ENCODE data around the gene FABP6. TPM values are rescaled to one million over a fixed set of nuclear protein-coding genes. Genes with fewer than 3 reads are reported as not detected.
"Not testable (repeated sequence)": the region's sequence is repeated elsewhere in the genome, so short reads cannot be mapped to it uniquely, and the experiment has no call there.

Gene FABP6, protein sequence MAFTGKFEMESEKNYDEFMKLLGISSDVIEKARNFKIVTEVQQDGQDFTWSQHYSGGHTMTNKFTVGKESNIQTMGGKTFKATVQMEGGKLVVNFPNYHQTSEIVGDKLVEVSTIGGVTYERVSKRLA
- total RNA-seq (2014; rRNA removed; shearing (Covaris generic)) = 0.20 and 0.43 TPM in 2 replicates

DNA sequence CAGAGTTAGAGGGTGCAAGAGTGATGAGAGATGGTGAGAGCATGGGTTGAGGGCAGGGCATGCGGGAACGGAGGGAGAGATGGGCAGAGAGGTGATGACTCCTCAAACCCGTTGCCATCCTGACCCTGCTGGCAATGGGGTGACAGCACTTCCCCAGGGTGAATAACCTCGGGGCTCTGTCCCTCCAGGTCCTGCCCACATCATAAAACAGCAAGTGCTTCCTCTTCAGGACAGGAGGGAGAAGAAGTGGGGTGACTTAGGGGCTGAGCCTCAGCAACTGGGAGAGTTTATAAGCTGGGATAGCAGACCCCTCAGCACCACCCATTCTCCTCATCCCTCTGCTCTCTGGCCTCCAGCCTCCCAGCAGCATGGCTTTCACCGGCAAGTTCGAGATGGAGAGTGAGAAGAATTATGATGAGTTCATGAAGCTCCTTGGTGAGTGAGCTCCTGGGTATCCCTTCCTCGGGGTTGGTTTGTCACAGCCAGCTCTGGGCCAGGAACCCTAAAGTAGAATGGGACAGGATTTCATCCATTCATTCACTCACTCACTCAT is at the start of gene FABP6:
TSS of gene FABP6 (plus strand) at position 317 of the 553 bp plus-strand sequence. CDS start at position 369, 52 bp downstream.
- H3K9me3 ChIP-seq (replicated peaks) = no peaks in the 10 kb centered on the region
- no peaks in the 10 kb centered on the region for H3K4me1 ChIP-seq
- H3K36me3 ChIP-seq = no peaks in the 10 kb centered on the region
- H3K27ac ChIP-seq = no peak within 1 kb of the TSS
- no peak for DNase-seq
- no peaks in the 10 kb centered on the region for H3K27me3 ChIP-seq
- no peak within 1 kb of the TSS for H3K4me3 ChIP-seq

DNA sequence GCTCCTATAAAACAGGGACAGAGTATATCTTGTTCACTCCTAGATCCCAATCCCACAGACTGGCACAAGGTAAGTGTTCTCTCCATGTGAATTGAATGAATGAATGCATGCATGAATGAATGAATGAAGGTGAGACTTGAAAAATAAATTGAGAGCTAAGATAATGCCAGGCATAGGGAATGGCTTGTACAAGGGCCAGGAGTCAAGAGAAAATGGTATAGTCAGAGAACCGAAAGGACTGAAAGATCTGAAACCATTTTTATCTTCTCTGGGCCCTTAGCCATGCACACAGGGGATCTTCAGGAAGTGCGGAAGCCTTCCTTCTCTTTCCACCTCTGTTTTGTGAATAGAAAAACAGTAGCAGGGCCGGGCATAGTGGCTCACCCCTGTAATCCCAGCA is 48.4 kb upstream of the FABP6 start:
- Histone ChIP-seq H3K4me1 (0 out of 2 replicates have a peak, but pooled peaks cover 6% of the 10 kb centered on the region), H3K4me3 (no peak overlapping the region), H3K36me3 (no peaks in the 10 kb centered on the region), H3K27ac (no peak overlapping the region), H3K27me3 (no peaks in the 10 kb centered on the region), H3K9me3 (replicated peaks) (no peaks in the 10 kb centered on the region)
- no peak for DNase-seq

DNA sequence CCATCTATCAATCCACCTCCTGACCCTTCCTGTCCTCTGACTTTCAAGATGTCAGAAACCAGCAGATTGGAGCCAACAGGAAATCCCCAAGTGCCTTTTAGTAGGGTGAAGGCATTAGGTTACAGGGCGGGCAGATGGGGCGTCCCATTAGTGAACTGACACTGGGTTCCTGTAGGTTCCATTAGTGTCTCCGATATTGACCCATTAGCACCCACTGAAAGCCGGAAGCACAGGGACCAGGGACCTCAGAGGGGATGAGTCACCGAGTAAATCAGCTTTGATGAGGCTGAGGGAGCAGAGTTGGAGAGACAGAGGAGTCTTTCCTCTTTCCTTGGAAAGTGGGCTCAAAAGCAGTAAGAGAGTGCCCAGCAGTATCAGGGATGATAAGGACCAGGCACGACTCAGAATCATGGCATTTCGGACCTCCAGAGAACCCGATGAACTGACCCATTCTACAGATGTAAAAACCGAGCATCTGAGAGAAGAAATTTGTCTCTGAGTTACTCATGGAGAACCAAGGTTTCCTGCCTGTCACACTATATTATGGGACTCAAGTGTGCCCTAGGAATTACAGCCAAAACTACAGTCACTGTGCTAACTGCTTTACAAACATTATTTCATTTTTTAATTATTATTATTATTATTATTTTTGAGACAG is 47.2 kb upstream of the FABP6 start:
- Histone ChIP-seq H3K27ac (no peak overlapping the region), H3K4me1 (0 out of 2 replicates have a peak, but pooled peaks cover 6% of the 10 kb centered on the region), H3K36me3 (no peaks in the 10 kb centered on the region), H3K9me3 (replicated peaks) (no peaks in the 10 kb centered on the region), H3K4me3 (no peak overlapping the region), H3K27me3 (no peaks in the 10 kb centered on the region)
- DNase-seq = no peak

DNA sequence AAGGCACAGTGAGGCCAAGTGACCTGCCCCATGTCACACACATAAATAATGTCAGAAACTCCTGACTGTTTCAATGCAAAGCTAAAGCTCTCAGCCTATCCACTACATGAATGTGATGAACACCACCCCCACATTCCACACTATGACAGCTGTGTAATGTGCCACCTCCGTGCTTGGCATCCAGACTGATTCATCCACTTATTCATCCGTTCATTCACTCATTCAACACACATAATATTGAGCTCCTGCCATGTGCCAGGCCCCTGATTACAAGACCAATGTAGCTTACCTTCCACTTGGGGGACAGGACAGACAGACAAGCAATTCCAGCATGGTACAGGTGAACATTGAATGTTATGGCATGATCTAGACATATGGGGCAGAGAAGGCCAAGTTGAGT is 46.2 kb upstream of the FABP6 start:
- H3K27ac ChIP-seq = no peak overlapping the region
- no peaks in the 10 kb centered on the region for H3K27me3 ChIP-seq
- no peaks in the 10 kb centered on the region for H3K36me3 ChIP-seq
- 0 out of 2 replicates have a peak, but pooled peaks cover 10% of the 10 kb centered on the region for H3K4me1 ChIP-seq
- DNase-seq = no peak
- no peak overlapping the region for H3K4me3 ChIP-seq
- H3K9me3 ChIP-seq (replicated peaks) = no peaks in the 10 kb centered on the region

DNA sequence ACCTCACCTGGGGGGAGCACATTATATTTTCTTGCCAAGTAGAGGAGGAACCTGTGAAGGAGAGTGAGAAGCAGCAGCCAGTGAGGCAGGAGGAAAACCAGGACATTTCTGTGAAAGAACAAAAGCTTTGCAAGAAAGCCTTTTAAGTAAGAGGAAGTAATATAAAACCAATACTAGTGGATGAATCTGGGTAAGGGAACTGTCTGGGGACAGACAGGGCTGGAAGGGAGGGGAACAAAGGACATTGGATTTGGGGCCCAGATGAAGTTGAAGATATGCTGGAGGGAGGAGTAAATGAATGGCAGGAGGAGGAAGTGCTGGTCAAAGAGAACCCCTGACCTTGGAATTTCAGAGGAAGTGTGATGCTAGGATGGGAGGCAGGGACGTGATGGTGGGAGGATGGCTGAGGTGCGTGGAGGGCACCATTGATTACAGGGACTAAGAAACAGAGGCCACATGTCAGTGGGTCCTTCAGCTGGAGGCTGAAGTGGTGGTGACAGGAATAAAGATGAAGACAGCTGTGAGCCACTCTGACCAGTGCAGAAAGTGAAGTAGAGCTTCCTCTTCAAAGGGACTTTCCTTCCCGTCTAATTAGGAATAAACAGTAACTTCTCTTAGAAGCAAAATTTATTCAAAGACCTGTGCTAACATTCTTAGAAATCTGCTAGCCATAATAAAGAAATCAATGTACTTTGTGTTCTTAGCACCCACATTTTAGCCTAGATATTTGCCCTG is 43.5 kb upstream of the FABP6 start:
- no peaks in the 10 kb centered on the region for H3K9me3 ChIP-seq (replicated peaks)
- no peaks in the 10 kb centered on the region for H3K27me3 ChIP-seq
- no peak overlapping the region for H3K4me3 ChIP-seq
- H3K4me1 ChIP-seq = 0 out of 2 replicates have a peak, but pooled peaks cover 8% of the 10 kb centered on the region
- DNase-seq = no peak
- H3K36me3 ChIP-seq = no peaks in the 10 kb centered on the region
- no peak overlapping the region for H3K27ac ChIP-seq

DNA sequence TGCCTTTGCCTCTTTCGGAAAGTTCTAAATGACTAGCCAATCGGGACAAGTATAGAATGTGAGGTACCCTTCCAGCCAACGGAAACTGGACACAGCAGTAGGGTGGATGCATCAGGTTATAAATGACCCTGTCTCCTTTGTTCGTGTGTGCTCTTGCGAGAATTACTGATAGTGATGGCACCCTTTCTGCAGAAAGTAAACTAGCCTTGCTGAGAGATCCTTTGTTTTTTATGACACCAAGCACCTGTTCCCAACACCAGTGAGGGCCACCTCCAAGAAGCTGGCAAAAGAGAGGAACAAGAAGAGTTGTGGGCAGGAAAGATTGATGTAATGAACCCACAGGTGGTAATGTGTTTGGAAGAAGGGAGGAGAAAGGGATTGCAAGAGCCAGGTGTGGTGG is 42.8 kb upstream of the FABP6 start:
- Histone ChIP-seq H3K4me3 (no peak overlapping the region), H3K4me1 (0 out of 2 replicates have a peak, but pooled peaks cover 8% of the 10 kb centered on the region), H3K27ac (no peak overlapping the region), H3K27me3 (no peaks in the 10 kb centered on the region), H3K9me3 (replicated peaks) (no peaks in the 10 kb centered on the region), H3K36me3 (no peaks in the 10 kb centered on the region)
- DNase-seq = no peak

DNA sequence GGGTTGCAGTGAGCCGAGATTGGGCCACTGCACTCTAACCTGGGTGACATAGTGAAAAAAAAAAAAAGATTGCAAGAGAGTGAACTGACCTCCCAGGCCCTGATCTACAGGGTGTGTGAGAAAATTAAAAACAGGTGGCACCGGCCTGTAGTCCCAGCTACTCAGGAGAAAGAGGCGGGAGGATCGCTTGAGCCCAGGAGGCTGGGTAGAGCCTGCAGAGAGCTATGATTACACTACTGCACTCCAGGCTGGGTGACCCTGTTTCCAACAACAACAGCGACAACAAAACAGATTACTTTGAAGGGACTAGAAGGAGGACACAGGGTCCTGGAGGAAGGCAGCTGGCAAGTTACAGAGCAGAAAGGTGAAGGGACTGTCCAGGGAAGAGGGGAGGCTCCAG is 42.2 kb upstream of the FABP6 start:
- Histone ChIP-seq H3K4me3 (no peak overlapping the region), H3K9me3 (replicated peaks) (no peaks in the 10 kb centered on the region), H3K27me3 (no peaks in the 10 kb centered on the region), H3K4me1 (0 out of 2 replicates have a peak, but pooled peaks cover 8% of the 10 kb centered on the region), H3K36me3 (no peaks in the 10 kb centered on the region), H3K27ac (no peak overlapping the region)
- DNase-seq = no peak

DNA sequence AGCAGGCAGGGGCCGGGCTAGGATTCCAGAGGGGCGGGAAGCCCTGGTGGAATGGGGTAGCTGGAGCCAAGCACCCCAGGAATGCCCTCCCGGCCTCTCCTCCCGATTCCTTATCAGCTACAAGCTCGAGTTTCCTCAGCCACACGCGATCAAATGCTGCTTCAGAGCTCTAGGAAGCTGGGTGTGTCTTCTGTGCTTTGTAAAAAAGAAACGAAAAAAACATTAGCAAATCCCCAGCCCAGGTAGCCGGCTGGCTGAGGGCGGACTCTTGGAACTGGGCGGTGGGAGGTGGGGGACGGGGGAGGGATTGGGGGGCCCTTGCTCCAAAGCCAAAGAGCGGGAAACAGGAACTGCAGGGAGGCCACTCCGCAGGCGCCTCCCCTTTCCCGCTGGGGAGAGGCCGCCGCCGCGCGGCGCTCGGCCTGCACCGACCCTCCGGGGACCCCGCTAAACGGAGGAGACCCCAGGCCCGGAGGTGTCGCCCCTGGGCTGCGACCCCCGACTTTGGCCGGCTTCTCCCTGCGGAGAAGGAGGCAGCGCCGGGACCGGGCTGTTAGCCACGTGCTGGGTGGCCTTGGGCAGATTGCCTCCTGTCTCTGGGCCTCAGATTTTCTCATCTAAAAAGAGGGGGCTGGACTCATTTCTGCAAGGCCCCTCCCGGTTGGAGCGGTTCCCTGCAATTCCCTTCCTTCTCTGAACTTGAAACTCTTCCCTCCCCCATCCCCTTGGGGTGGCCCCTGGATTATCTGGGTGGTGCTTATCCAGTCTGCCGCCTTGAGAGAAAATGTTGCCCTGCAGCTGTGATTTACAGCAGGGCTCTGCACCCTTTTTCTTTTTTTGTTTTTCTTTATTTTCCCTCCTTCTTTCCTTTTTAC is 40.9 kb upstream of the FABP6 start:
- DNase-seq = peak; percentile 72 to 78
- Histone ChIP-seq H3K4me3 (peak overlapping the region; percentile 60), H3K9me3 (replicated peaks) (no peaks in the 10 kb centered on the region), H3K27ac (peak overlapping the region; percentile 57), H3K4me1 (0 out of 2 replicates have a peak, but pooled peaks cover 8% of the 10 kb centered on the region), H3K27me3 (no peaks in the 10 kb centered on the region), H3K36me3 (no peaks in the 10 kb centered on the region)

DNA sequence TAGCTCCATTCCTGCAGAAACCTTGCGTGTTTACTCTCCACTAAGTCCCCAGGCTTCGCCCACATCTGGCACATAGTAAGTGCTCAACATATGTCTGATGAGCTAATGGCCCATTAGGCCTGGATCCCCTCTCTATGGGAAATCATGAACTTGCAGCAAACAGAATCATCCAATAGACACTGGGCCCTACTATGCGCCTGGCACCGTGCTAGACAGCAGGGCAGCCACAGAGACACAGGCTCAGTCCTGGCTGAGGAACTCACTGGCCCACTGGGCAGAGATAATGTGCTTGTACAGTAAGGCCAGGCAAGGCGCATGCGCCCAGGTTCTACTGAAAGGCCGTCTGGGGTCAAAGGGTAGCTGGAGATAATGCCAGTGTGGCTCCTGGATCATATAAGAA is 36.9 kb upstream of the FABP6 start:
- Histone ChIP-seq H3K4me3 (no peak overlapping the region), H3K9me3 (replicated peaks) (no peaks in the 10 kb centered on the region), H3K27ac (no peak overlapping the region), H3K4me1 (0 out of 2 replicates have a peak, but pooled peaks cover 8% of the 10 kb centered on the region), H3K36me3 (no peaks in the 10 kb centered on the region), H3K27me3 (no peaks in the 10 kb centered on the region)
- no peak for DNase-seq

DNA sequence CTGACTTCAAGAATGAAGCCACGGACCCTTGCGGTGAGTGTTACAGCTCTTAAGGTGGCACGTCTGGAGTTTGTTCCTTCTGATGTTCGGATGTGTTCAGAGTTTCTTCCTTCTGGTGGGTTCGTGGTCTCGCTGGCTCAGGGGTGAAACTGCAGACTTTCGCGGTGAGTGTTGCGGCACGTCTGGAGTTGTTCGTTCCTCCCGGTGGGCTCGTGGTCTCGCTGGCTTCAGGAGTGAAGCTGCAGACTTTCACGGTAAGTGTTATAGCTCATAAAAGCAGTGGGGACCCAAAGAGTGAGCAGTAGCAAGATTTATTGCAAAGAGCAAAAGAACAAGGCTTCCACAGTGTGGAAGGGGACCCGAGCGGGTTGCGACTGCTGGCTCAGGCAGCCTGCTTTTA is 36.2 kb upstream of the FABP6 start:
- not testable (repeated sequence) for H3K27ac ChIP-seq; H3K4me3 ChIP-seq; H3K4me1 ChIP-seq; H3K36me3 ChIP-seq; DNase-seq; H3K9me3 ChIP-seq (replicated peaks); H3K27me3 ChIP-seq

DNA sequence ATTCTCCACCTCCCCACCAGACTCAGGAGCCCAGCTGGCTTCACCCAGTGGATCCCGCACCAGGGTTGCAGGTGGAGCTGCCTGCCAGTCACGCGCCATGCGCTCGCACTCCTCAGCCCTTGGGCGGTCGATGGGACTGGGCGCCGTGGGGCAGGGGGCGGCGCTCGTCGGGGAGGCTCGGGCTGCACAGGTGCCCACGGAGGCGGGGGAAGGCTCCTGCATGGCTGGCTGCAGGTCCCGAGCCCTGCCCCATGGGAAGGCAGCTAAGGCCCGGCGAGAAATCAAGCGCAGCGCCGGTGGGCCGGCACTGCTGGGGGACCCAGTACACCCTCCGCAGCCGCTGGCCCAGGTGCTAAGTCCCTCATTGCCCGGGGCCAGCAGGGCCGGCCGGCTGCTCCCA is 35.5 kb upstream of the FABP6 start:
- H3K27me3 ChIP-seq; H3K4me1 ChIP-seq; H3K27ac ChIP-seq; DNase-seq; H3K9me3 ChIP-seq (replicated peaks); H3K4me3 ChIP-seq; H3K36me3 ChIP-seq: not testable (repeated sequence)

DNA sequence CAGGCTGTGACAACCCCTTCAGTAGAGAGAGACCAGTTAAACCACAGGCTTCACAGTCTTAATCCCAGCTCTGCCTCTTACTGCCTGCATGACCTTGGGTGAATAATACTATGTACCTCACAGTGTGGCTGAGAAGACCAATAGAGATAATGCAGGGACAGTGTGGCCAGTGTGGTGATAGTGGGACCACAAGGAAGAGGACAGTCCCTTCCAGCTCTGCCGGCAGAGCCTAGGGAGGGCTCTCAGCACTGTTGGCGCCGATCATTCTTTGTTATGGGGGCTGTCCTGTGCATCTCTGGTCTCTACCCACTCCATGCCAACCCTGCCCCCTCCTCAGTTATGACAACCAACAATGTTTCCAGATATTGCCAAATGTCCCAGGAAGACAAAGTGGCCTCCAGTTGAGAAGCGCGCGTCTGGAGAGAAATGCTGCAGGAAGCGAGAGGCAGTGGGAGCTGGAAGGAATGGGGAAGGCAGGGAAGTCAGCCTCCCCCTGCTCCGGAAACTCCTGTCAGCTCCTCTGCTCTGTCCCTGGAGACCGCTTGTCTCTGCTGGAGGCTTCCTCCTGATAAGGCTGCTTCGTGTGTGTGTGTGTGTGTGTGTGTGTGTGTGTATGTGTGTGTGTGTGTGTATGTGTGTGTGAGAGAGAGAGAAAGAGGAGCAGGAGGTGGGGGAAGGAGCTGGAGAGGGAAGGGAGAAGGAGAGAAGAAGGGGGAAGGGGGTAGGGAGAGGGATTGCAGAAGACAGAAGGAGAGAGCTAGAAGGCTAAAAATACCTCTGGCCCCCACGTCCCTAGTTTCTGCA is 31.8 kb upstream of the FABP6 start:
- no peaks in the 10 kb centered on the region for H3K27me3 ChIP-seq
- H3K9me3 ChIP-seq (replicated peaks) = no peaks in the 10 kb centered on the region
- peaks cover 7% of the 10 kb centered on the region for H3K4me1 ChIP-seq
- no peak overlapping the region for H3K27ac ChIP-seq
- H3K36me3 ChIP-seq = no peaks in the 10 kb centered on the region
- DNase-seq = peak; percentile 26 to 43
- 0 out of 2 replicates have a peak overlapping the region, but pooled peaks have one; percentile 15 for H3K4me3 ChIP-seq

DNA sequence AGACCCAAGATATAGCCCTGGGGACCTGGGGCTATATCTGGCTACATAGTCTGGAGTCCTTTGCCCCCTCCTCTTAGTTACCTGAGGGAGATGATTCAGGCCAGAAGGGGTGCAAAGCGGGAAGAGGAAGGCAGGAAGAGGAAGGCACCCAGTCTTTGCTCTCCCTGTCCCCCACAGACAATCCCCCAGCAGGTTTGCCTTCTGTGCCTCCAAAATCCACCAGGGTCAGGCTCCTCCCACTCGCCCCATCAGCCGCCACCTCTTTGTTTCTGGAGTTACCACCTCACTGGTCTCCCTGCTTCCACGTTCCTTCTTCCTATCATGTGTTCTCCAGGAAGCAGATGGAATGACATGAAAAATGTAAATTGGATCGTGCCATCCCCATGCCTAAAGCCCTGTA is 31.2 kb upstream of the FABP6 start:
- peaks cover 7% of the 10 kb centered on the region for H3K4me1 ChIP-seq
- no peak for DNase-seq
- no peaks in the 10 kb centered on the region for H3K9me3 ChIP-seq (replicated peaks)
- H3K27me3 ChIP-seq = no peaks in the 10 kb centered on the region
- 0 out of 2 replicates have a peak overlapping the region, but pooled peaks have one; percentile 15 for H3K4me3 ChIP-seq
- H3K27ac ChIP-seq = no peak overlapping the region
- no peaks in the 10 kb centered on the region for H3K36me3 ChIP-seq
